Duodenal mucosa (tissue), 2 donors: Measurements from ENCODE around the gene MET.
"Not testable (repeated sequence)": the region's sequence is repeated elsewhere in the genome, so short reads cannot be mapped to it uniquely, and the experiment has no call there.

Experiments used
- H3K27ac ChIP-seq: one replicate; pipeline ENCODE4 v1.7.0; 2013; ENCODE audit warnings: low read depth, low read length
- H3K27me3 ChIP-seq, 2 donors: one replicate each; pipeline ENCODE4 v1.7.0; 2013; ENCODE audit warnings: low read length in 2 of 2, control low read depth in 1 of 2; ENCODE audit not compliant: insufficient read depth in 2 of 2, control insufficient read depth in 1 of 2
- H3K36me3 ChIP-seq, 2 donors: one replicate each; pipeline ENCODE4 v1.7.0; 2013; ENCODE audit warnings: low read length in 2 of 2, control low read depth in 1 of 2; ENCODE audit not compliant: insufficient read depth in 2 of 2, control insufficient read depth in 1 of 2
- H3K4me1 ChIP-seq, 2 donors: one replicate each; pipeline ENCODE4 v1.7.0; 2013; ENCODE audit warnings: low read length in 2 of 2, control low read depth in 1 of 2; ENCODE audit not compliant: insufficient read depth in 2 of 2, control insufficient read depth in 1 of 2
- H3K4me3 ChIP-seq, 2 donors: one replicate each; pipeline ENCODE4 v1.7.0; 2013; ENCODE audit warnings: low read length in 2 of 2, low read depth in 1 of 2
- H3K9ac ChIP-seq, 2 donors: one replicate each; pipeline ENCODE4 v1.7.0; 2013; ENCODE audit warnings: low read length in 2 of 2, low read depth in 1 of 2
- H3K9me3 ChIP-seq, 2 donors: one replicate each; pipeline ENCODE4 v1.7.0; 2013; ENCODE audit warnings: low read length in 2 of 2, control low read depth in 1 of 2; ENCODE audit not compliant: control insufficient read depth in 1 of 2

Gene MET

DNA sequence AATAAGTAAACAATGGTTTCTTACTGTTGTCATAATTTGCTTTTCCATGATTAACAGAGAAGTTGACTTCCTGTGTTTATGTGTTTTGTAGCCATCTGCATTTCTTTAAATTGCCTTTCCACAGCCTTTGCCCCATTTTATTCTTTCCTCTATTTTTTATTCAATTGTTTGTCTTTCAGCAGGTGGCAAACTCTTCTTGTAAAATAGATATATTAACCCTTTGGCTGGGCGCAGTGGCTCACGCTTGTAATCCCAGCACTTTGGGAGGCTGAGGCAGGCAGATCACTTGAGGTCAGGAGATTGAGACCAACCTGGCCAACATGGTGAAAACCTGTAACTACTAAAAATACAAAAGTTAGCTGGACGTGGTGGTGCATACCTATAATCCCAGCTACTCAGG, 139.8 kb downstream of the MET start:
- Histone ChIP-seq H3K36me3 (no peaks in the 10 kb centered on the region), H3K27ac (no peak overlapping the region), H3K4me3 (no peak overlapping the region), H3K4me1 (peaks cover 12 to 32% of the 10 kb centered on the region in 2 donors), H3K9me3 (no peaks in the 10 kb centered on the region), H3K27me3 (no peaks in the 10 kb centered on the region), H3K9ac (no peak overlapping the region)

- Histone ChIP-seq H3K9me3 (no peaks in the 10 kb centered on the region), H3K4me3 (no peak overlapping the region), H3K27ac (no peak overlapping the region), H3K27me3 (no peaks in the 10 kb centered on the region), H3K4me1 (peaks cover 12 to 32% of the 10 kb centered on the region in 2 donors), H3K9ac (no peak overlapping the region), H3K36me3 (no peaks in the 10 kb centered on the region)
These were observed 140.9 kb downstream of the MET start for GRCh38 chr7:116812860-116813259.

- H3K27ac ChIP-seq, H3K36me3 ChIP-seq, H3K4me3 ChIP-seq, H3K9ac ChIP-seq, H3K9me3 ChIP-seq, H3K27me3 ChIP-seq: not testable (repeated sequence)
- peaks cover 11 to 30% of the 10 kb centered on the region in 2 donors for H3K4me1 ChIP-seq
These were observed 141.4 kb downstream of the MET start for GRCh38 chr7:116813371-116813770.

- H3K9me3 ChIP-seq: no peaks in the 10 kb centered on the region
- H3K27ac ChIP-seq: no peak overlapping the region
- H3K4me1 ChIP-seq: peaks cover 4 to 19% of the 10 kb centered on the region in 2 donors
- H3K4me3 ChIP-seq: no peak overlapping the region
- no peaks in the 10 kb centered on the region for H3K27me3 ChIP-seq
- no peaks in the 10 kb centered on the region for H3K36me3 ChIP-seq
- H3K9ac ChIP-seq: no peak overlapping the region
These were observed 143.0 kb downstream of the MET start for GRCh38 chr7:116815041-116815440.

DNA sequence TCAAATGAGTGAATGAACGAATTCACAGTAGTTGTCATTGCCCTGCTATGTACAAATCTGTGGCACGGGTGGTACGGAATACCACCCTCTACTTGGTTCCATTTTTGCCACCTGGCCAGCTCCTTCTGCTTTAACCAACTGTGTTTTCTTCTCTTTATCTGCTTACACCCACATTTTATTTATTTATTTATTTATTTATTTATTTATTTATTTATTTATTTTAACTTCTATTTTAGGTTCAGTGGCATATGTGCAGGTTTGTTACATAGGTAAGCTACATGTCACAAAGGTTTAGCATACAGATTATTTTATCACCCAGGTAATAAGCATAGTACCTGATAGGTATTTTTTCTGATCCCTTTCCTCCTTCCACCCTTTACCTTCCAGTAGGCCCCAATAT, 148.2 kb downstream of the MET start:
- H3K27ac ChIP-seq: no peak overlapping the region
- H3K4me3 ChIP-seq: no peak overlapping the region
- H3K36me3 ChIP-seq: no peaks in the 10 kb centered on the region
- no peaks in the 10 kb centered on the region for H3K27me3 ChIP-seq
- no peaks in the 10 kb centered on the region for H3K4me1 ChIP-seq
- H3K9me3 ChIP-seq: no peaks in the 10 kb centered on the region
- no peak overlapping the region for H3K9ac ChIP-seq

DNA sequence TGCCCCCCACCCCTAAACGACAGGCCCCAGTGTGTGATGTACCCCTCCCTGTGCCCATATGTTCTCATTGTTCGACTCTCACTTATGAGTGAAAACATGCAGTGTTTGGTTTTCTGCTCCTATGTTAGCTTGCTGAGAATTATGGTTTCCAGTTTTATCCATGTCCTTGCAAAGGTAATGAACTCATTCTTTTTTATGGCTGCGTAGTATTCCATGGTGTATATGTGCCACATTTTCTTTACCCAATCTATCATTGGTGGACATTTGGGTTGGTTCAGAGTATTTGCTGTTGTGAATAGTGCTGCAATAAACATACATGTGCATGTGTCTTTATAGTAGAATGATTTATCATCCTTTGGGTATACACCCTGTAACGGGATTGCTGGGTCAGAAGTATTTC, 149.7 kb downstream of the MET start:
- not testable (repeated sequence) for H3K27ac ChIP-seq, H3K27me3 ChIP-seq, H3K36me3 ChIP-seq, H3K4me3 ChIP-seq, H3K4me1 ChIP-seq, H3K9ac ChIP-seq, H3K9me3 ChIP-seq

GRCh38 chr7:116824449-116824848, 152.5 kb downstream of the MET start:
- Histone ChIP-seq H3K9me3 (no peaks in the 10 kb centered on the region), H3K27me3 (no peaks in the 10 kb centered on the region), H3K36me3 (no peaks in the 10 kb centered on the region), H3K27ac (no peak overlapping the region), H3K9ac (no peak overlapping the region), H3K4me1 (peaks cover 0 to 5% of the 10 kb centered on the region in 2 donors), H3K4me3 (no peak overlapping the region)

GRCh38 chr7:116828281-116828680, 156.3 kb downstream of the MET start:
- no peak overlapping the region for H3K27ac ChIP-seq
- H3K4me1 ChIP-seq: peaks cover 0 to 8% of the 10 kb centered on the region in 2 donors
- H3K4me3 ChIP-seq: no peak overlapping the region
- H3K9me3 ChIP-seq: no peaks in the 10 kb centered on the region
- no peaks in the 10 kb centered on the region for H3K36me3 ChIP-seq
- H3K9ac ChIP-seq: no peak overlapping the region
- H3K27me3 ChIP-seq: no peaks in the 10 kb centered on the region

DNA sequence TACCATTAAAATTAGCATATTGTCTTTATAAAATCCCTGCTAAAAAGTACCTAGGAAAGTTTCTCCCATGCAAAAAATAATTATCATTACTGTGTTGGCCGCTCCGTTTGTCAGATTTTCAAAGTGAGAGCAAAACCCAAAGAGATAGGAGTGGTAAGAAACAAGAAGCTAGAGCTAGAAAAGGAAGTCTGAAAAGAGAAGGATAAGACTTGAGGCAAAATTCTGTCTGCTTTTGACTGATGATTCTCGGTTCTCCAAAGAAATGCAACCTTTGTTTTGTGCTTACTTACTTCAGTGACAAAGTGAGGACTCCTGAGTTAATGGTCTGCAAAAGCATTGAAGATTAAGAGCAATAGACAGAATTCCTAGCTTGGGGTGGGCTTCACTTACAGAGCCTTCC, 157.0 kb downstream of the MET start:
- Histone ChIP-seq H3K36me3 (no peaks in the 10 kb centered on the region), H3K27ac (no peak overlapping the region), H3K9ac (no peak overlapping the region), H3K4me1 (peaks cover 0 to 8% of the 10 kb centered on the region in 2 donors), H3K27me3 (no peaks in the 10 kb centered on the region), H3K9me3 (no peaks in the 10 kb centered on the region), H3K4me3 (no peak overlapping the region)

GRCh38 chr7:116829493-116829892, 157.5 kb downstream of the MET start:
- Histone ChIP-seq H3K27ac (no peak overlapping the region), H3K36me3 (no peaks in the 10 kb centered on the region), H3K9ac (no peak overlapping the region), H3K4me1 (peaks cover 0 to 8% of the 10 kb centered on the region in 2 donors), H3K4me3 (no peak overlapping the region), H3K9me3 (no peaks in the 10 kb centered on the region), H3K27me3 (no peaks in the 10 kb centered on the region)

- Histone ChIP-seq H3K27ac (no peak overlapping the region), H3K9me3 (no peaks in the 10 kb centered on the region), H3K4me3 (no peak overlapping the region), H3K27me3 (no peaks in the 10 kb centered on the region), H3K36me3 (no peaks in the 10 kb centered on the region), H3K4me1 (peaks cover 0 to 8% of the 10 kb centered on the region in 2 donors), H3K9ac (no peak overlapping the region)
These were observed 160.7 kb downstream of the MET start for GRCh38 chr7:116832692-116833091.
